Upper lobe of left lung (tissue), 4 donors: Measurements from ENCODE around the gene DGKG.

Source experiments
- POLR2A ChIP-seq, 4 donors: fragments of 450-650 bp; IDR thresholded peaks; one replicate each; pipeline ENCODE4 v1.5.1; 2016 to 2017; ENCODE audit warnings: antibody characterized with exemption in 4 of 4, mild to moderate bottlenecking in 2 of 4
- POLR2AphosphoS5 ChIP-seq, 2 donors: sonication (generic); formaldehyde crosslinking; IDR thresholded peaks; one replicate each; pipeline ENCODE4 v1.5.1; 2017; ENCODE audit warnings: antibody characterized with exemption in 2 of 2
- TF ChIP-seq, protein P1 (sequence below), 6 experiments: fragments of 450-650 bp in 4 of 6; fragments of 200-600 bp in 2 of 6; sonication (generic) in 2 of 6; IDR thresholded peaks; one replicate each; pipeline ENCODE4 v1.5.1; 2016 to 2019; ENCODE audit warnings: antibody characterized with exemption in 6 of 6

DNA sequence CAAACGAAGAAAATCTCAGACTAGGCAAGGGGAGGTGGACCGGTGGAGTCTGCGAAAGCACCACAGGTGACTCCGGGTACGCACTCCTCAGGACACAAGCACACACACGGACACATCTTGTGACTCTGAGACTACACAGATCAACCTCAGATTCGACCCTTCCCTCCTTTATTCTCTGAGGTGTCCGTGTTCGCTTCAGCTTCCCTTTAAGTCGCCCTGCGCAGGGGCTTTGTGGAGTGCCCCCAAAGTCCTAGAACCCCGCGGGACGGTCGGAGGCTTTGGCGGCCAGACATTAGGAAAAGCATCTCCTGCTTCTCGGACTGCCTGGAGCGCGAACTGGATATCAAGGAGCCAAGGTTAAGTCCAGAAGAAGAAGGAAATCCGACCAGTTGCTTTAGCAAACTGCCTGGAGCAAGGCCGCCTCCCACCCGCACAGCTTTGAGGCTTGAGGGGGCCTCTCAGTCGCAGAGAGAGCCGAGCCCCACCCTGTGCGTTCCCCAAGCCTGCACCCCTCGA is 730 bp downstream of the DGKG start:
- no peak for TF ChIP-seq POLR2A (IDR thresholded peaks at IDR 0.05)
- no peak for TF ChIP-seq POLR2AphosphoS5 (IDR thresholded peaks at IDR 0.05)
- TF ChIP-seq, protein P1, sequence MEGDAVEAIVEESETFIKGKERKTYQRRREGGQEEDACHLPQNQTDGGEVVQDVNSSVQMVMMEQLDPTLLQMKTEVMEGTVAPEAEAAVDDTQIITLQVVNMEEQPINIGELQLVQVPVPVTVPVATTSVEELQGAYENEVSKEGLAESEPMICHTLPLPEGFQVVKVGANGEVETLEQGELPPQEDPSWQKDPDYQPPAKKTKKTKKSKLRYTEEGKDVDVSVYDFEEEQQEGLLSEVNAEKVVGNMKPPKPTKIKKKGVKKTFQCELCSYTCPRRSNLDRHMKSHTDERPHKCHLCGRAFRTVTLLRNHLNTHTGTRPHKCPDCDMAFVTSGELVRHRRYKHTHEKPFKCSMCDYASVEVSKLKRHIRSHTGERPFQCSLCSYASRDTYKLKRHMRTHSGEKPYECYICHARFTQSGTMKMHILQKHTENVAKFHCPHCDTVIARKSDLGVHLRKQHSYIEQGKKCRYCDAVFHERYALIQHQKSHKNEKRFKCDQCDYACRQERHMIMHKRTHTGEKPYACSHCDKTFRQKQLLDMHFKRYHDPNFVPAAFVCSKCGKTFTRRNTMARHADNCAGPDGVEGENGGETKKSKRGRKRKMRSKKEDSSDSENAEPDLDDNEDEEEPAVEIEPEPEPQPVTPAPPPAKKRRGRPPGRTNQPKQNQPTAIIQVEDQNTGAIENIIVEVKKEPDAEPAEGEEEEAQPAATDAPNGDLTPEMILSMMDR (IDR thresholded peaks at IDR 0.05): no peak
